Measurements from ENCODE around the gene PDK4.

PDK4 gene

GRCh38 chr7:95543312-95543711 lies 53.0 kb downstream of the PDK4 start:
- H3K4me3 ChIP-seq (ENCODE audit: low read depth, low read length), result no peak overlapping the region
- H3K36me3 ChIP-seq (replicated peaks), result no peaks in the 10 kb centered on the region
- in situ Hi-C loops (cut with HindIII; ENCODE audit: low pct_ligation_motif_present, low sequenced_read_pairs), result no loop called here
- H3K27ac ChIP-seq, result no peak overlapping the region
- no peaks in the 10 kb centered on the region for H3K27me3 ChIP-seq (replicated peaks)
- DNase-seq, result no peak
- TF ChIP-seq CTCF (IDR thresholded peaks at IDR 0.05; ENCODE audit: low read depth, low read length, missing control alignments), result no peak

GRCh38 chr7:95540366-95540765 lies 56.0 kb downstream of the PDK4 start:
- no peak for DNase-seq
- no peak for TF ChIP-seq CTCF (IDR thresholded peaks at IDR 0.05; ENCODE audit: low read depth, low read length, missing control alignments)
- Histone ChIP-seq H3K4me3 (ENCODE audit: low read depth, low read length) (no peak overlapping the region), H3K27ac (no peak overlapping the region), H3K36me3 (replicated peaks) (no peaks in the 10 kb centered on the region), H3K27me3 (replicated peaks) (no peaks in the 10 kb centered on the region)
- in situ Hi-C loops (cut with HindIII; ENCODE audit: low pct_ligation_motif_present, low sequenced_read_pairs), result no loop called here

- DNase-seq, result no peak
- in situ Hi-C loops (cut with HindIII; ENCODE audit: low pct_ligation_motif_present, low sequenced_read_pairs), result no loop called here
- TF ChIP-seq CTCF (IDR thresholded peaks at IDR 0.05; ENCODE audit: low read depth, low read length, missing control alignments), result no peak
- no peaks in the 10 kb centered on the region for H3K27me3 ChIP-seq (replicated peaks)
- H3K27ac ChIP-seq, result no peak overlapping the region
- no peak overlapping the region for H3K4me3 ChIP-seq (ENCODE audit: low read depth, low read length)
- H3K36me3 ChIP-seq (replicated peaks), result no peaks in the 10 kb centered on the region
Observed at GRCh38 chr7:95539426-95539825, 56.9 kb downstream of the PDK4 start.

- Histone ChIP-seq H3K4me3 (ENCODE audit: low read depth, low read length) (no peak overlapping the region), H3K27ac (no peak overlapping the region), H3K36me3 (replicated peaks) (no peaks in the 10 kb centered on the region), H3K27me3 (replicated peaks) (no peaks in the 10 kb centered on the region)
- in situ Hi-C loops (cut with HindIII; ENCODE audit: low pct_ligation_motif_present, low sequenced_read_pairs), result no loop called here
- TF ChIP-seq CTCF (IDR thresholded peaks at IDR 0.05; ENCODE audit: low read depth, low read length, missing control alignments), result no peak
- no peak for DNase-seq
Observed at GRCh38 chr7:95537468-95537867, 58.8 kb downstream of the PDK4 start.

- no peak for DNase-seq
Observed at GRCh38 chr7:95536656-95537311, 59.5 kb downstream of the PDK4 start.

More at GRCh38 chr7:95536656-95537311, 59.5 kb downstream of the PDK4 start:
- no peaks in the 10 kb centered on the region for H3K36me3 ChIP-seq (replicated peaks)
- in situ Hi-C loops (cut with HindIII; ENCODE audit: low pct_ligation_motif_present, low sequenced_read_pairs), result no loop called here
- no peak overlapping the region for H3K27ac ChIP-seq
- no peak for TF ChIP-seq CTCF (IDR thresholded peaks at IDR 0.05; ENCODE audit: low read depth, low read length, missing control alignments)
- no peak overlapping the region for H3K4me3 ChIP-seq (ENCODE audit: low read depth, low read length)
- H3K27me3 ChIP-seq (replicated peaks), result no peaks in the 10 kb centered on the region

Data from brain microvascular endothelial cell (primary cell).